ENCODE results near the gene AK1. TPM values are rescaled to one million over a fixed set of nuclear protein-coding genes. Genes with fewer than 3 reads are reported as not detected.
A peak's percentile ranks its signal among the peaks of the same experiment; 100 is the strongest.

The AK1 gene
- total and polyA plus RNA-seq, 9 of the 15 experiments (the other 6 are each of a cell fraction or from before 2014, with no cell fraction given), result 10.1 to 71.8 (median 39.0) TPM

DNA sequence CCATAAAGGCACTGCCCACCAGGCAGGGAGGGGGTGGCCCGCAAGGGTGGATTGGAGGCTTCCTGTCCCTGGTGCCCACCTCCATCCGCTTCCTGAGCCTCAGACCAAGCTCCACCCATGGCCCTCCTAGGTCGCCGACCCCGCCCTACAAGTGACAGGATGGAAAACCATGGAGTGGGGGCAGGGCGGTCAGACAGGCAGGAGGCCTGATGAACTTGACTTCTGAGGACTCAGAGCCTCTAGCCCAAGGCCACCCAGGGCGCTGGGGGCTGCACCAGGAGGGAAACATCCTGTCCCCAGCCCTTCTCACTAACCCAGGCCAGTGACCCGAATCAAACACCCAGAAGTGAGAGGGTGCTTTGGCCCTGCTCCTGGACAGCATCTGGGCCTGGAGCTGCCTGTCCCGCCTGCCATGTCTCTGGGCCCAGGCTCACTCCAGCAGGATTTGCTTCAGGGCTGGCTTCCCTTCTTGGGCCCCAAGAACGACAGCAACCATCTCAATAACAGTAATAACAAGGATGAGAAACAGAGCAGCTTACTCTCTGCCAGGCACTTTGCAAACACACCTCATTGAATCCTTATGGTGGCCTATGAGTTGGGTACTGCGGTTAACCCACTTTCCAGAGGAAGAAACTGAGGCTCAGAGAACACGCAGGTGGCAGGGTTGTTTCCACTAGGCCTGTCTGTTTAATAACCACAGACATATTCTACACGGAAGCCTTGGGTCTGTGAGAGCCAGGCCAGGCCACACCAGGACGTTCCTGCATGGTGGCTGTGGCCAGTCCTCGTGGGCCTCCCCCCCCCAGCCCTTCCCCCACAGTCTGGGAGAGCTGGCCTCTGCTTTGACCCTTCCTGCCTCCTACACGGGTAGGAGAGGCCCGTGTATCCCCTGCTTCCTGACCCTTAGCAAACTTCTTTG, 26.3 kb upstream of the AK1 start (continued):
- TF ChIP-seq ZNF436 (CRISPR knock-in tag; IDR thresholded peaks at IDR 0.05) (no peak), CEBPB (tag; IDR thresholded peaks at IDR 0.05) (no peak), IRF9 (tag; IDR thresholded peaks at IDR 0.05) (no peak), BRD4 (IDR thresholded peaks at IDR 0.05) (no peak), POLR2B (IDR thresholded peaks at IDR 0.05; ENCODE audit: low read depth, partially characterized antibody) (peak; percentile 54), SP1 (CRISPR knock-in tag; IDR thresholded peaks at IDR 0.05) (no peak), ZC3H8 (IDR thresholded peaks at IDR 0.05) (no peak), POLR2AphosphoS5 (IDR thresholded peaks at IDR 0.05; ENCODE audit: control insufficient read depth, insufficient read depth, low read depth, low read length) (peak; percentile 38; the same call in 1 of the 2 replicates), SMARCA5 (IDR thresholded peaks at IDR 0.05) (no peak), HMGN3 (IDR thresholded peaks at IDR 0.05; ENCODE audit: borderline replicate concordance, extremely low read depth, insufficient read length, low read depth, low read length) (peak; percentile 39), GTF2F1 (IDR thresholded peaks at IDR 0.05; ENCODE audit: low read depth, low read length) (no peak), THAP12 (CRISPR knock-in tag; IDR thresholded peaks at IDR 0.05) (0 out of 2 replicates have a peak, but pooled peaks have one; percentile 38), ETV1 (tag; conservative IDR thresholded peaks at IDR 0.05; ENCODE audit: low read depth) (peak; percentile 45), LEF1 (IDR thresholded peaks at IDR 0.05) (peak; percentile 76; the same call in 1 of the 2 replicates), TCF3 (CRISPR knock-in tag; IDR thresholded peaks at IDR 0.05) (no peak), MBD2 (IDR thresholded peaks at IDR 0.05; ENCODE audit: borderline replicate concordance, low read depth) (no peak), YY1 (IDR thresholded peaks at IDR 0.05; ENCODE audit: borderline replicate concordance in 1 of 3, control insufficient read depth in 1 of 3, extremely low read depth in 1 of 3, insufficient read depth in 3 of 3, insufficient read length in 1 of 3, insufficient replicate concordance in 2 of 3, low read depth in 1 of 3, low read length in 2 of 3) (peak in 1 of 3 experiments; percentile 62), TAF7 (tag; IDR thresholded peaks at IDR 0.05) (0 out of 2 replicates have a peak, but pooled peaks have one; percentile 18)
- TF ChIP-seq, protein P1, sequence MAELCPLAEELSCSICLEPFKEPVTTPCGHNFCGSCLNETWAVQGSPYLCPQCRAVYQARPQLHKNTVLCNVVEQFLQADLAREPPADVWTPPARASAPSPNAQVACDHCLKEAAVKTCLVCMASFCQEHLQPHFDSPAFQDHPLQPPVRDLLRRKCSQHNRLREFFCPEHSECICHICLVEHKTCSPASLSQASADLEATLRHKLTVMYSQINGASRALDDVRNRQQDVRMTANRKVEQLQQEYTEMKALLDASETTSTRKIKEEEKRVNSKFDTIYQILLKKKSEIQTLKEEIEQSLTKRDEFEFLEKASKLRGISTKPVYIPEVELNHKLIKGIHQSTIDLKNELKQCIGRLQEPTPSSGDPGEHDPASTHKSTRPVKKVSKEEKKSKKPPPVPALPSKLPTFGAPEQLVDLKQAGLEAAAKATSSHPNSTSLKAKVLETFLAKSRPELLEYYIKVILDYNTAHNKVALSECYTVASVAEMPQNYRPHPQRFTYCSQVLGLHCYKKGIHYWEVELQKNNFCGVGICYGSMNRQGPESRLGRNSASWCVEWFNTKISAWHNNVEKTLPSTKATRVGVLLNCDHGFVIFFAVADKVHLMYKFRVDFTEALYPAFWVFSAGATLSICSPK (IDR thresholded peaks at IDR 0.05; ENCODE audit: borderline replicate concordance), result no peak
- TF ChIP-seq, protein P2, sequence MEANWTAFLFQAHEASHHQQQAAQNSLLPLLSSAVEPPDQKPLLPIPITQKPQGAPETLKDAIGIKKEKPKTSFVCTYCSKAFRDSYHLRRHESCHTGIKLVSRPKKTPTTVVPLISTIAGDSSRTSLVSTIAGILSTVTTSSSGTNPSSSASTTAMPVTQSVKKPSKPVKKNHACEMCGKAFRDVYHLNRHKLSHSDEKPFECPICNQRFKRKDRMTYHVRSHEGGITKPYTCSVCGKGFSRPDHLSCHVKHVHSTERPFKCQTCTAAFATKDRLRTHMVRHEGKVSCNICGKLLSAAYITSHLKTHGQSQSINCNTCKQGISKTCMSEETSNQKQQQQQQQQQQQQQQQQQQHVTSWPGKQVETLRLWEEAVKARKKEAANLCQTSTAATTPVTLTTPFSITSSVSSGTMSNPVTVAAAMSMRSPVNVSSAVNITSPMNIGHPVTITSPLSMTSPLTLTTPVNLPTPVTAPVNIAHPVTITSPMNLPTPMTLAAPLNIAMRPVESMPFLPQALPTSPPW (CRISPR knock-in tag; IDR thresholded peaks at IDR 0.05), result peak; percentile 67
